Thyroid gland (tissue), 4 donors: ENCODE results near the gene WDR64.

Experiments used
- CTCF ChIP-seq, 6 experiments: fragments of 200-600 bp in 3 of 6; fragments of 450-650 bp in 3 of 6; sonication (generic) in 3 of 6; IDR thresholded peaks; one replicate each; pipeline ENCODE4 v1.5.1; 2016 to 2019; ENCODE audit warnings: antibody characterized with exemption in 6 of 6, mild to moderate bottlenecking in 2 of 6, inconsistent platforms in 1 of 6, moderate library complexity in 1 of 6
- POLR2A ChIP-seq, 2 donors: fragments of 450-650 bp; IDR thresholded peaks; one replicate each; pipeline ENCODE4 v1.6.1; 2017; ENCODE audit warnings: antibody characterized with exemption in 2 of 2, mild to moderate bottlenecking in 2 of 2, moderate library complexity in 1 of 2

- no peak for TF ChIP-seq POLR2A (IDR thresholded peaks at IDR 0.05)
- no peak for TF ChIP-seq CTCF (IDR thresholded peaks at IDR 0.05)
Measured at GRCh38 chr1:241636291-241636690, 15.8 kb upstream of the WDR64 start.
